IMR-90 (cell line): ENCODE data around the gene PRR23C. TPM values are rescaled to one million over a fixed set of nuclear protein-coding genes. Genes with fewer than 3 reads are reported as not detected.

Experiments
- ATAC-seq: fragments of 200-7000 bp; cut with Tn5 transposase; 2 replicates; pipeline ENCODE4 v1.9.1; 2020; ENCODE audit warnings: low read depth, mild to moderate bottlenecking, moderate library complexity
- BruUV-seq: library from RNA; stranded (reverse); fragments of 400-500 nt; replicated peaks from 2 replicates; lab custom pipeline; 2021; lab: Mats Ljungman, UMichigan
- CTCF ChIA-PET: fragments of 300-600 bp; formaldehyde crosslinking; extraction: SDS; loops from one replicate; lab custom pipeline; 2021; ENCODE audit warnings: antibody characterized with exemption; lab: Yijun Ruan, JAX
- POLR2A ChIA-PET: fragments of 300-600 bp; sonication (Branson Sonifier 250); formaldehyde crosslinking; loops from one replicate; lab custom pipeline; 2022; ENCODE audit warnings: antibody characterized with exemption; ENCODE audit not compliant: unreplicated experiment; lab: Charles Lee
- DNase-seq: peaks from one replicate; pipeline ENCODE4 v3.0.0; 2013
- H2AFZ ChIP-seq: replicated peaks from 2 replicates; pipeline ENCODE3; 2013; ENCODE audit warnings: low read length, mild to moderate bottlenecking; ENCODE audit not compliant: poor library complexity
- H2AK5ac ChIP-seq: 2 replicates; pipeline ENCODE4 v1.6.1; 2013; ENCODE audit warnings: low read depth, low read length, inconsistent platforms
- H2AK9ac ChIP-seq: replicated peaks from 2 replicates; pipeline ENCODE3; 2013; ENCODE audit warnings: mild to moderate bottlenecking, low read depth, low read length, moderate library complexity; ENCODE audit not compliant: poor library complexity
- H2BK120ac ChIP-seq: 2 replicates; pipeline ENCODE4 v1.6.1; 2013; ENCODE audit warnings: low read depth, low read length, inconsistent platforms
- H2BK15ac ChIP-seq: 3 replicates; pipeline ENCODE4 v1.6.1; 2013; ENCODE audit warnings: low read depth, low read length, inconsistent platforms
- H2BK20ac ChIP-seq: 2 replicates; pipeline ENCODE4 v1.6.1; 2013; ENCODE audit warnings: low read depth, mild to moderate bottlenecking, inconsistent platforms, low read length, moderate library complexity
- H2BK5ac ChIP-seq: 2 replicates; pipeline ENCODE4 v1.6.1; 2013; ENCODE audit warnings: mild to moderate bottlenecking, low read depth, low read length, inconsistent platforms; ENCODE audit not compliant: poor library complexity, severe bottlenecking
- H3K14ac ChIP-seq: replicated peaks from 2 replicates; pipeline ENCODE4 v1.6.1; 2013; ENCODE audit warnings: low read depth, low read length, inconsistent platforms
- H3K18ac ChIP-seq: 2 replicates; pipeline ENCODE4 v1.6.1; 2013; ENCODE audit warnings: low read depth, low read length, control low read depth
- H3K23ac ChIP-seq: 2 replicates; pipeline ENCODE4 v1.6.1; 2013; ENCODE audit warnings: low read depth, low read length, inconsistent platforms
- H3K27ac ChIP-seq: 2 replicates; pipeline ENCODE4 v1.5.1; 2013; ENCODE audit warnings: mild to moderate bottlenecking, control low read depth, low read length; ENCODE audit not compliant: insufficient read depth
- H3K27me3 ChIP-seq: 2 replicates; pipeline ENCODE4 v1.6.1; 2013; ENCODE audit warnings: low read length; ENCODE audit not compliant: control insufficient read depth, insufficient read depth
- H3K36me3 ChIP-seq: 2 replicates; pipeline ENCODE4 v1.6.1; 2013; ENCODE audit warnings: low read length, mixed read lengths; ENCODE audit not compliant: control insufficient read depth, insufficient read depth
- H3K4ac ChIP-seq: 2 replicates; pipeline ENCODE4 v1.6.1; 2013; ENCODE audit warnings: low read depth, low read length, inconsistent platforms
- H3K4me1 ChIP-seq: 2 replicates; pipeline ENCODE4 v1.6.1; 2013; ENCODE audit warnings: low read length, mixed read lengths; ENCODE audit not compliant: control insufficient read depth, insufficient read depth
- H3K4me2 ChIP-seq: 2 replicates; pipeline ENCODE4 v1.6.1; 2013; ENCODE audit warnings: low read depth, mild to moderate bottlenecking, control low read depth, low read length, moderate library complexity
- H3K4me3 ChIP-seq: 2 replicates; pipeline ENCODE4 v1.5.1; 2013; ENCODE audit warnings: low read depth, mild to moderate bottlenecking, control low read depth, low read length, moderate library complexity; ENCODE audit not compliant: insufficient read depth
- H3K56ac ChIP-seq: 2 replicates; pipeline ENCODE4 v1.6.1; 2013; ENCODE audit warnings: low read length, inconsistent platforms; ENCODE audit not compliant: insufficient read depth; ENCODE audit errors: extremely low read depth
- H3K79me1 ChIP-seq, 2 experiments: 2 replicates each; pipeline ENCODE4 v1.6.1; 2013; ENCODE audit warnings: low read length in 2 of 2, inconsistent platforms in 1 of 2, low read depth in 1 of 2
- H3K9ac ChIP-seq: 2 replicates; pipeline ENCODE4 v1.6.1; 2013; ENCODE audit warnings: low read depth, low read length, control low read depth
- H3K9me1 ChIP-seq: 2 replicates; pipeline ENCODE4 v1.6.1; 2013; ENCODE audit warnings: low read length, inconsistent platforms; ENCODE audit not compliant: insufficient read depth
- H3K9me3 ChIP-seq: 2 replicates; pipeline ENCODE4 v1.6.1; 2013; ENCODE audit warnings: low read length; ENCODE audit not compliant: control insufficient read depth, insufficient read depth
- H4K20me1 ChIP-seq: 2 replicates; pipeline ENCODE4 v1.6.1; 2013; ENCODE audit warnings: low read length, inconsistent platforms; ENCODE audit not compliant: insufficient read depth
- H4K5ac ChIP-seq: 2 replicates; pipeline ENCODE4 v1.6.1; 2013; ENCODE audit warnings: mild to moderate bottlenecking, low read depth, low read length, control low read depth
- H4K8ac ChIP-seq, 2 experiments: 2 replicates each; pipeline ENCODE4 v1.6.1; 2013; ENCODE audit warnings: low read depth in 2 of 2, low read length in 2 of 2, control low read depth in 1 of 2, inconsistent platforms in 1 of 2
- H4K91ac ChIP-seq: 2 replicates; pipeline ENCODE4 v1.6.1; 2013; ENCODE audit warnings: low read depth, low read length, inconsistent platforms; ENCODE audit not compliant: insufficient read depth
- BHLHE40 ChIP-seq: fragments of 150-350 bp; IDR thresholded peaks from 2 replicates; pipeline ENCODE4 v1.6.1; 2016; ENCODE audit warnings: mild to moderate bottlenecking, low read depth, low read length
- CEBPB ChIP-seq: IDR thresholded peaks from 2 replicates; pipeline ENCODE4 v1.6.1; 2012; ENCODE audit warnings: low read depth, low read length, improper control_type of control experiment
- CHD1 ChIP-seq: IDR thresholded peaks from 2 replicates; pipeline ENCODE4 v1.6.1; 2012; ENCODE audit warnings: low read depth, low read length, improper control_type of control experiment
- FOS ChIP-seq: fragments of 150-350 bp; IDR thresholded peaks from 2 replicates; pipeline ENCODE4 v1.6.1; 2016; ENCODE audit warnings: low read depth, low read length
- MAFK ChIP-seq: IDR thresholded peaks from 2 replicates; pipeline ENCODE4 v1.6.1; 2012; ENCODE audit warnings: low read depth, low read length, improper control_type of control experiment
- MAZ ChIP-seq: IDR thresholded peaks from 2 replicates; pipeline ENCODE4 v1.6.1; 2012; ENCODE audit warnings: low read depth, mild to moderate bottlenecking, low read length, improper control_type of control experiment, moderate library complexity, borderline replicate concordance
- MXI1 ChIP-seq: IDR thresholded peaks from 2 replicates; pipeline ENCODE4 v1.6.1; 2012; ENCODE audit warnings: low read depth, mild to moderate bottlenecking, low read length, moderate library complexity, borderline replicate concordance
- NFE2L2 ChIP-seq: fragments of 150-350 bp; IDR thresholded peaks from 2 replicates; pipeline ENCODE4 v1.6.1; 2016; ENCODE audit warnings: low read depth, mild to moderate bottlenecking, low read length
- POLR2A ChIP-seq: IDR thresholded peaks from 2 replicates; pipeline ENCODE4 v1.6.1; 2012; ENCODE audit warnings: mild to moderate bottlenecking, low read depth, low read length
- RAD21 ChIP-seq: IDR thresholded peaks from 2 replicates; pipeline ENCODE4 v1.6.1; 2012; ENCODE audit warnings: low read length, improper control_type of control experiment
- RCOR1 ChIP-seq: IDR thresholded peaks from 2 replicates; pipeline ENCODE4 v1.6.1; 2012; ENCODE audit warnings: mild to moderate bottlenecking, low read length, improper control_type of control experiment; ENCODE audit not compliant: insufficient replicate concordance
- RFX5 ChIP-seq: IDR thresholded peaks from 2 replicates; pipeline ENCODE4 v1.8.0; 2012; ENCODE audit warnings: low read depth, mild to moderate bottlenecking, low read length, moderate library complexity
- SMC3 ChIP-seq: fragments of 150-350 bp; IDR thresholded peaks from 2 replicates; pipeline ENCODE4 v1.6.1; 2016; ENCODE audit warnings: low read depth, mild to moderate bottlenecking, antibody characterized with exemption, low read length, moderate library complexity
- WGBS, 2 experiments: methylation state at CpG; one replicate each; pipeline versions ENCODE4 v1.1.5 to v1.1.7; 2013; ENCODE audit warnings: missing lambda C conversion rate in 2 of 2; ENCODE audit not compliant: insufficient read length in 1 of 2; ENCODE audit errors: extremely low coverage in 2 of 2; 5-methylcytosine and 5-hydroxymethylcytosine counted together
- dilution Hi-C: fragments of 300-500 bp; cut with HindIII; formaldehyde crosslinking; loops from one replicate; pipeline ENCODE4 v1.14.3; 2018; ENCODE audit warnings: low sequenced_read_pairs; ENCODE audit not compliant: unreplicated experiment
- in situ Hi-C: fragments of 300-500 bp; cut with MboI; formaldehyde crosslinking; loops from 3 replicates; pipeline ENCODE4 v1.14.3; 2019; ENCODE audit warnings: low sequenced_read_pairs, inconsistent platforms, mixed read lengths
- intact Hi-C: fragments of 100-400 bp; cut with micrococcal nuclease; formaldehyde crosslinking; loops from 2 replicates; pipeline ENCODE4 v1.10.0; 2022
- polyA plus RNA-seq, 3 experiments: library from polyadenylated mRNA; depleted of rRNA; stranded (reverse); fragments of >200 nt; gene quantifications; 2 replicates each; pipeline ENCODE4 v1.2.3, GENCODE V29; 2012; ENCODE audit warnings: low replicate concordance in 1 of 3
- total RNA-seq: library from RNA; depleted of rRNA; stranded (reverse); fragments of >200 nt; gene quantifications from 2 replicates; pipeline ENCODE4 v1.2.3, GENCODE V29; 2012
- TF ChIP-seq, protein P1 (sequence below): fragments of 150-350 bp; IDR thresholded peaks from 2 replicates; pipeline ENCODE4 v1.6.1; 2017; ENCODE audit warnings: mild to moderate bottlenecking, antibody characterized with exemption, low read length, low read depth
- TF ChIP-seq, protein P2 (sequence below): conservative IDR thresholded peaks from 2 replicates; pipeline ENCODE4 v1.5.1; 2012; ENCODE audit warnings: mild to moderate bottlenecking, low read depth, low read length, improper control_type of control experiment
- TF ChIP-seq, protein P3 (sequence below): fragments of 150-350 bp; IDR thresholded peaks from 2 replicates; pipeline ENCODE4 v1.6.1; 2016; ENCODE audit warnings: low read depth, mild to moderate bottlenecking, low read length, moderate library complexity, borderline replicate concordance

Gene PRR23C
- total and polyA plus RNA-seq, 2 of the 4 experiments (the other 2 are of a cell fraction) = not detected

DNA sequence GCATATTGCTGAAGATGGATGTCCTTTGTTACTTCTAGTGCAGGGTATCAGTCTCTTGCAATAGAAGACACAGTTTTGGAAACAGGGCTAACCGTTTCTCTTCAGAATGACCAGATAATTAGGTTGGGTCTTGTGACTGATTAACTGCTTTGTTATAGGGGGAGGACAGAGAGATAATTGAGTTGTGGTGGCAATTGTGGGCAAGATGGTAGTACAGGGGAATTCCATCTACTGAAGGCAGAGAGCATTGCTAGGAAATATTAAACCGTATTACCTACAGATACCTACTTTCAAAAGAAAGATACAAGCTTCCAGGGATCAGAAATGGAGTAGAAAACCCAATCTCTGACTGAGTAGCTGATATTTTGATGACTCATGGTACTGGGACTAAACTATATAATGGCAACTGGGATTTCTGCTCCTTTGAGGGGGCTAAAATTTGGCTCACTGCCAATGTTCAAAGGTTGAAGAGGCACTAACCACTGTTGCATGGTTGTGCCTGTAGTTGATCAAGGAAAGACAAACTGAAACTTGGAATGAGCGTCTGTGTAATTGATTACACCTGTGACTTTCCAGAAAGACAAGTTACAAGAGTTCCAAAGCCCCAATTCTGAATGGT lies 28.2 kb downstream of the PRR23C start:
- no peak overlapping the region for H3K18ac ChIP-seq
- no peak overlapping the region for H2BK120ac ChIP-seq
- H4K5ac ChIP-seq = no peak overlapping the region
- ATAC-seq = no peak
- BruUV-seq = no TSS peak
- in situ Hi-C loops = no loop called here
- no peaks in the 10 kb centered on the region for H4K20me1 ChIP-seq
- no peak overlapping the region for H3K4me3 ChIP-seq
- H2BK20ac ChIP-seq = no peak overlapping the region
- dilution Hi-C loops = no loop called here
- no peak overlapping the region for H2AK5ac ChIP-seq
- H2AFZ ChIP-seq = no peak overlapping the region
- TF ChIP-seq BHLHE40 = no peak
- no peak for TF ChIP-seq MAZ
- no peak for TF ChIP-seq CHD1
- no peak for TF ChIP-seq MXI1
- no peak for TF ChIP-seq RAD21
- TF ChIP-seq, protein P1, sequence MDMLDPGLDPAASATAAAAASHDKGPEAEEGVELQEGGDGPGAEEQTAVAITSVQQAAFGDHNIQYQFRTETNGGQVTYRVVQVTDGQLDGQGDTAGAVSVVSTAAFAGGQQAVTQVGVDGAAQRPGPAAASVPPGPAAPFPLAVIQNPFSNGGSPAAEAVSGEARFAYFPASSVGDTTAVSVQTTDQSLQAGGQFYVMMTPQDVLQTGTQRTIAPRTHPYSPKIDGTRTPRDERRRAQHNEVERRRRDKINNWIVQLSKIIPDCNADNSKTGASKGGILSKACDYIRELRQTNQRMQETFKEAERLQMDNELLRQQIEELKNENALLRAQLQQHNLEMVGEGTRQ = no peak
- no peak for TF ChIP-seq CEBPB
- TF ChIP-seq RFX5 = no peak
- TF ChIP-seq NFE2L2 = no peak
- TF ChIP-seq, protein P2, sequence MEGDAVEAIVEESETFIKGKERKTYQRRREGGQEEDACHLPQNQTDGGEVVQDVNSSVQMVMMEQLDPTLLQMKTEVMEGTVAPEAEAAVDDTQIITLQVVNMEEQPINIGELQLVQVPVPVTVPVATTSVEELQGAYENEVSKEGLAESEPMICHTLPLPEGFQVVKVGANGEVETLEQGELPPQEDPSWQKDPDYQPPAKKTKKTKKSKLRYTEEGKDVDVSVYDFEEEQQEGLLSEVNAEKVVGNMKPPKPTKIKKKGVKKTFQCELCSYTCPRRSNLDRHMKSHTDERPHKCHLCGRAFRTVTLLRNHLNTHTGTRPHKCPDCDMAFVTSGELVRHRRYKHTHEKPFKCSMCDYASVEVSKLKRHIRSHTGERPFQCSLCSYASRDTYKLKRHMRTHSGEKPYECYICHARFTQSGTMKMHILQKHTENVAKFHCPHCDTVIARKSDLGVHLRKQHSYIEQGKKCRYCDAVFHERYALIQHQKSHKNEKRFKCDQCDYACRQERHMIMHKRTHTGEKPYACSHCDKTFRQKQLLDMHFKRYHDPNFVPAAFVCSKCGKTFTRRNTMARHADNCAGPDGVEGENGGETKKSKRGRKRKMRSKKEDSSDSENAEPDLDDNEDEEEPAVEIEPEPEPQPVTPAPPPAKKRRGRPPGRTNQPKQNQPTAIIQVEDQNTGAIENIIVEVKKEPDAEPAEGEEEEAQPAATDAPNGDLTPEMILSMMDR = no peak
- no peak for TF ChIP-seq RCOR1
- TF ChIP-seq SMC3 = no peak
- TF ChIP-seq, protein P3, sequence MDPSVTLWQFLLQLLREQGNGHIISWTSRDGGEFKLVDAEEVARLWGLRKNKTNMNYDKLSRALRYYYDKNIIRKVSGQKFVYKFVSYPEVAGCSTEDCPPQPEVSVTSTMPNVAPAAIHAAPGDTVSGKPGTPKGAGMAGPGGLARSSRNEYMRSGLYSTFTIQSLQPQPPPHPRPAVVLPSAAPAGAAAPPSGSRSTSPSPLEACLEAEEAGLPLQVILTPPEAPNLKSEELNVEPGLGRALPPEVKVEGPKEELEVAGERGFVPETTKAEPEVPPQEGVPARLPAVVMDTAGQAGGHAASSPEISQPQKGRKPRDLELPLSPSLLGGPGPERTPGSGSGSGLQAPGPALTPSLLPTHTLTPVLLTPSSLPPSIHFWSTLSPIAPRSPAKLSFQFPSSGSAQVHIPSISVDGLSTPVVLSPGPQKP = no peak
- no peak for TF ChIP-seq POLR2A
- TF ChIP-seq MAFK = no peak
- no peak for TF ChIP-seq FOS
- DNase-seq = no peak
- no peak overlapping the region for H2AK9ac ChIP-seq
- no peaks in the 10 kb centered on the region for H3K9me1 ChIP-seq
- no peak overlapping the region for H3K56ac ChIP-seq
- H2BK5ac ChIP-seq = no peak overlapping the region
- H3K9me3 ChIP-seq = peaks cover 5% of the 10 kb centered on the region; the same call in 1 of the 2 replicates
- H3K79me1 ChIP-seq = no peaks in the 10 kb centered on the region
- H3K36me3 ChIP-seq = no peaks in the 10 kb centered on the region
- ChIA-PET POLR2A (no interaction called here), CTCF (no interaction called here)
- no peaks in the 10 kb centered on the region for H3K27me3 ChIP-seq
- no peak overlapping the region for H3K14ac ChIP-seq
- no peak overlapping the region for H4K8ac ChIP-seq
- intact Hi-C loops = loop anchor here (10.0 kb wide), 1 partner anchor 48 kb away; no protein-coding TSS in a partner anchor
- no peak overlapping the region for H3K23ac ChIP-seq
- H3K4ac ChIP-seq = no peak overlapping the region
- H4K91ac ChIP-seq = no peak overlapping the region
- H3K4me2 ChIP-seq = no peak overlapping the region
- no peak overlapping the region for H3K9ac ChIP-seq
- no peaks in the 10 kb centered on the region for H3K4me1 ChIP-seq
- no peak overlapping the region for H3K27ac ChIP-seq
- H2BK15ac ChIP-seq = no peak overlapping the region
- no CpG with 5 or more reads among the region's 3 CpGs for WGBS, 2 experiments
